ENCODE data around the gene VPS4B. TPM values are rescaled to one million over a fixed set of nuclear protein-coding genes. Genes with fewer than 3 reads are reported as not detected.

Gene VPS4B
- total RNA-seq, 1 experiment from 2014 or later, result 67.8 TPM

GRCh38 chr18:63447066-63447465, 24.8 kb upstream of the VPS4B start:
- H3K4me1 Mint-ChIP-seq (ENCODE audit: insufficient read depth, unreplicated experiment), result peaks cover 32% of the 10 kb centered on the region
- H3K27me3 Mint-ChIP-seq (ENCODE audit: insufficient read depth, unreplicated experiment), result no peaks in the 10 kb centered on the region
- H3K4me3 Mint-ChIP-seq (ENCODE audit: unreplicated experiment), result no peak overlapping the region
- H3K36me3 Mint-ChIP-seq (ENCODE audit: insufficient read depth, unreplicated experiment), result no peaks in the 10 kb centered on the region
- DNase-seq (ENCODE audit: unreplicated experiment), result peak; percentile 11
- TF ChIP-seq, protein P1, sequence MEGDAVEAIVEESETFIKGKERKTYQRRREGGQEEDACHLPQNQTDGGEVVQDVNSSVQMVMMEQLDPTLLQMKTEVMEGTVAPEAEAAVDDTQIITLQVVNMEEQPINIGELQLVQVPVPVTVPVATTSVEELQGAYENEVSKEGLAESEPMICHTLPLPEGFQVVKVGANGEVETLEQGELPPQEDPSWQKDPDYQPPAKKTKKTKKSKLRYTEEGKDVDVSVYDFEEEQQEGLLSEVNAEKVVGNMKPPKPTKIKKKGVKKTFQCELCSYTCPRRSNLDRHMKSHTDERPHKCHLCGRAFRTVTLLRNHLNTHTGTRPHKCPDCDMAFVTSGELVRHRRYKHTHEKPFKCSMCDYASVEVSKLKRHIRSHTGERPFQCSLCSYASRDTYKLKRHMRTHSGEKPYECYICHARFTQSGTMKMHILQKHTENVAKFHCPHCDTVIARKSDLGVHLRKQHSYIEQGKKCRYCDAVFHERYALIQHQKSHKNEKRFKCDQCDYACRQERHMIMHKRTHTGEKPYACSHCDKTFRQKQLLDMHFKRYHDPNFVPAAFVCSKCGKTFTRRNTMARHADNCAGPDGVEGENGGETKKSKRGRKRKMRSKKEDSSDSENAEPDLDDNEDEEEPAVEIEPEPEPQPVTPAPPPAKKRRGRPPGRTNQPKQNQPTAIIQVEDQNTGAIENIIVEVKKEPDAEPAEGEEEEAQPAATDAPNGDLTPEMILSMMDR (IDR thresholded peaks at IDR 0.05; ENCODE audit: unreplicated experiment), result no peak
- no TSS peak for BruUV-seq (replicated peaks)
- POLR2A ChIA-PET, result interaction anchor here (0.6 to 17.6 kb wide), 10 partner anchors 8 to 729 kb away, joined by 3 to 863 read pairs (median 5); partner anchors contain the start of genes SERPINB5 and VPS4B
- intact Hi-C loops (cut with micrococcal nuclease), result no loop called here
- CTCF ChIA-PET, result interaction anchor here (1.0 to 5.3 kb wide), 2 partner anchors 23 to 30 kb away, joined by 4 to 47 read pairs; partner anchors contain the start of gene SERPINB5
- H3K9me3 Mint-ChIP-seq (ENCODE audit: unreplicated experiment), result no peaks in the 10 kb centered on the region
- H3K27ac Mint-ChIP-seq (ENCODE audit: low read depth, unreplicated experiment), result no peak overlapping the region

- POLR2A ChIA-PET, result interaction anchor here (0.9 to 17.6 kb wide), 9 partner anchors 9 to 110 kb away, joined by 3 to 863 read pairs (median 9); partner anchors contain the start of genes SERPINB5 and VPS4B
- DNase-seq (ENCODE audit: unreplicated experiment), result no peak
- H3K9me3 Mint-ChIP-seq (ENCODE audit: unreplicated experiment), result no peaks in the 10 kb centered on the region
Measured at GRCh38 chr18:63446266-63446665, 24.0 kb upstream of the VPS4B start.

GRCh38 chr18:63445037-63445436, 22.8 kb upstream of the VPS4B start:
- CTCF ChIA-PET, result interaction anchor here (0.6 to 5.3 kb wide), 6 partner anchors 27 to 314 kb away, joined by 3 to 47 read pairs (median 4); partner anchors contain the start of gene SERPINB5
- Mint-ChIP-seq H3K9me3 (ENCODE audit: unreplicated experiment) (no peaks in the 10 kb centered on the region), H3K27ac (ENCODE audit: low read depth, unreplicated experiment) (peak overlapping the region; percentile 74), H3K4me3 (ENCODE audit: unreplicated experiment) (no peak overlapping the region), H3K4me1 (ENCODE audit: insufficient read depth, unreplicated experiment) (peaks cover 36% of the 10 kb centered on the region), H3K36me3 (ENCODE audit: insufficient read depth, unreplicated experiment) (no peaks in the 10 kb centered on the region), H3K27me3 (ENCODE audit: insufficient read depth, unreplicated experiment) (no peaks in the 10 kb centered on the region)
- peak; percentile 66 for DNase-seq (ENCODE audit: unreplicated experiment)
- BruUV-seq (replicated peaks), result TSS peak; percentile 70
- intact Hi-C loops (cut with micrococcal nuclease), result no loop called here
- POLR2A ChIA-PET, result interaction anchor here (0.5 to 17.6 kb wide), 25 partner anchors 10 to 1551 kb away, joined by 3 to 863 read pairs (median 8); partner anchors contain the start of genes KDSR, SERPINB13, SERPINB5 and VPS4B
- TF ChIP-seq, protein P1 (IDR thresholded peaks at IDR 0.05; ENCODE audit: unreplicated experiment), result no peak

More at GRCh38 chr18:63446266-63446665, 24.0 kb upstream of the VPS4B start:
- peaks cover 31% of the 10 kb centered on the region for H3K4me1 Mint-ChIP-seq (ENCODE audit: insufficient read depth, unreplicated experiment)
- H3K27ac Mint-ChIP-seq (ENCODE audit: low read depth, unreplicated experiment), result no peak overlapping the region
- H3K4me3 Mint-ChIP-seq (ENCODE audit: unreplicated experiment), result no peak overlapping the region
- intact Hi-C loops (cut with micrococcal nuclease), result no loop called here
- TF ChIP-seq, protein P1 (IDR thresholded peaks at IDR 0.05; ENCODE audit: unreplicated experiment), result no peak
- no peaks in the 10 kb centered on the region for H3K36me3 Mint-ChIP-seq (ENCODE audit: insufficient read depth, unreplicated experiment)
- no TSS peak for BruUV-seq (replicated peaks)
- no peaks in the 10 kb centered on the region for H3K27me3 Mint-ChIP-seq (ENCODE audit: insufficient read depth, unreplicated experiment)
- CTCF ChIA-PET, result interaction anchor here (1.0 to 5.3 kb wide), 3 partner anchors 24 to 31 kb away, joined by 4 to 47 read pairs (median 4); partner anchors contain the start of gene SERPINB5

GRCh38 chr18:63444580-63444979, 22.3 kb upstream of the VPS4B start:
- peak overlapping the region; percentile 46 for H3K4me3 Mint-ChIP-seq (ENCODE audit: unreplicated experiment)
- no peaks in the 10 kb centered on the region for H3K36me3 Mint-ChIP-seq (ENCODE audit: insufficient read depth, unreplicated experiment)

More at GRCh38 chr18:63444580-63444979, 22.3 kb upstream of the VPS4B start:
- no TSS peak for BruUV-seq (replicated peaks)
- Mint-ChIP-seq H3K27ac (ENCODE audit: low read depth, unreplicated experiment) (peak overlapping the region; percentile 74), H3K9me3 (ENCODE audit: unreplicated experiment) (no peaks in the 10 kb centered on the region), H3K4me1 (ENCODE audit: insufficient read depth, unreplicated experiment) (peaks cover 40% of the 10 kb centered on the region), H3K27me3 (ENCODE audit: insufficient read depth, unreplicated experiment) (no peaks in the 10 kb centered on the region)
- ChIA-PET POLR2A (interaction anchor here (0.6 to 17.6 kb wide), 27 partner anchors 10 to 234 kb away, joined by 3 to 863 read pairs (median 6); partner anchors contain the start of genes KDSR, SERPINB13, SERPINB5 and VPS4B), CTCF (interaction anchor here (0.6 to 5.3 kb wide), 8 partner anchors 9 to 313 kb away, joined by 3 to 47 read pairs (median 3); partner anchors contain the start of gene SERPINB5)
- DNase-seq (ENCODE audit: unreplicated experiment), result peak; percentile 95
- intact Hi-C loops (cut with micrococcal nuclease), result loop anchor here (1.0 kb wide), 1 partner anchor 32 kb away; the partner anchor contains the start of gene SERPINB5
- TF ChIP-seq, protein P1 (IDR thresholded peaks at IDR 0.05; ENCODE audit: unreplicated experiment), result no peak

All from MCF 10A (cell line).